ENCODE data around the gene SIL1.
"Not testable (repeated sequence)": the region's sequence is repeated elsewhere in the genome, so short reads cannot be mapped to it uniquely, and the experiment has no call there.

SIL1 gene

GRCh38 chr5:139171779-139172404 lies 26.3 kb downstream of the SIL1 start:
- DNase-seq = no peak

DNA sequence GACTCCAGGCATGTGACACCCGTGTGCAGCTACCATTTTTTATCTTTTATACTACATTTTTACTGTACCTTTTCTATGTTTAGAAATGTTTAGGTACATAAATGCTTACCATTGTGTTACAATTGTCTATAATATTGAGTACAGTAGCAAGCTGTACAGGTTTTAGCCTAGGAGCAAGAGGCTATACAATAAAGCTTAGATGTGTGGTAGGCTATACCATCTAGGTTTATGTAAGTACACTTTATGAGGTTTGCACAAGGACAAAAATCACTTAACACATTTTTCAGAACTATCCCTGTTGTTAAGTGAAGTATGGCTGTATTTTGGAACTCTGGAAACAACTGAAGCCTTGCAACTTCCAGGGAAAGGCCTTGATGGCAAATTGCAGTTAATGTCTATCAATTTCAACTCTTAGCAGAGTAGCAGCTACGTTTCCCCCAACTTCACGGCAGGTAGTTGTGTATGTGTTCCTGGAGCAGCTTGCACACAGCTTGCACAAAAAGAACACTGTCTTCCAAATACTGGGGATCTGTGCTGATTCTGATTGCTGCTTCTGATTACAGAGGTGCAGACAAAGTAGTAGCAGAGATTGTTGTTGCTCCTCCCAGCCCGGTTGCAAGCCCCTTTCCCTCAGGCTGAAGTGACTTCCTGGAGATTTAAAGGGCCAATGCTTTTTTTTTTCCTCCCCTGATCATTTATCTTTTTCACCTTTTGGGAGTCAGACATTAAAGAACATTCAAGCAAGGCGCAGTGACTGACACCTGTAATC lies 30.0 kb downstream of the SIL1 start:
- no peak for DNase-seq

- DNase-seq = no peak
Measured at GRCh38 chr5:139167533-139167932, 30.6 kb downstream of the SIL1 start.

- no peak for DNase-seq
Measured at GRCh38 chr5:139167063-139167462, 31.1 kb downstream of the SIL1 start.

DNA sequence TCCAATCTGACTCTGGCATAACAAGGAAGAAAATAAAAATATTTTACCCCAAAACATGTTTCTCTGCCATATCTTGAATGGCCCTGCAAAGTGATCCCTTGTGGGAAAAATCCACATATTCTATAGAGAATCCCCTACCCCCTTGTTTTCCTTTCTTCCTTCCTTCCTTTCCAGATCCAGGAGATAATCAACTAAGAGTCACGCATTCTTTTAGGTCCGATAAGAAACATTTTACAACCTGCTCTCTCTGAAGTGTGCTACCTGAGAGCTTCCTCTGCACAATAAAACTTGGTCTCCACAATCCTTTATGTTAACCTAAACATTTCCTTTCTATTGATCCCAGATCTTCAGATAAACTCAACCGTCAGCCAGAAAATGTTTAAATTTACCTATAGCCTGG lies 33.3 kb downstream of the SIL1 start:
- DNase-seq = not testable (repeated sequence)

GRCh38 chr5:139164020-139164419 lies 34.1 kb downstream of the SIL1 start:
- no peak for DNase-seq

- no peak for DNase-seq
Measured at GRCh38 chr5:139162448-139162847, 35.7 kb downstream of the SIL1 start.

- no peak for DNase-seq
Measured at GRCh38 chr5:139158791-139159190, 39.4 kb downstream of the SIL1 start.

DNA sequence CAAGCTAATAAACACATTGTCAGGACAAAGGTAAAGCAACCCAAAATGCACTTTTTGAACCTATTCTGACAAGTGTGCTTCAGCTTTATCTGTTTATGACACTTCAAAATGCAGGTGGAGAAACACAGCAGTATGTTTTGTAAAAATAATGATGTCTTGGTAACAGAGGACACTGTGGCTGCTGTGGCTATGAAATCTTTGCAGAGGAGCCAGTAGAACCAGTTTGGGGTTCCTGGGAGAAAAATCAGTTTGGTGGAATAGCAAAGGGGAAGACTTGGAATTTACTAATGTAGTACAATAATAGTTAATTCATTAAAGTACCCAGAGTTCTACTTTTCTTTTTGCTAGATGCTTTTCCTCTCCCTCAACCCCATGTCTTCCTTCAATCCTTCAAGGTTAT lies 40.6 kb downstream of the SIL1 start:
- no peak for DNase-seq

- DNase-seq = no peak
Measured at GRCh38 chr5:139156814-139157213, 41.4 kb downstream of the SIL1 start.

DNA sequence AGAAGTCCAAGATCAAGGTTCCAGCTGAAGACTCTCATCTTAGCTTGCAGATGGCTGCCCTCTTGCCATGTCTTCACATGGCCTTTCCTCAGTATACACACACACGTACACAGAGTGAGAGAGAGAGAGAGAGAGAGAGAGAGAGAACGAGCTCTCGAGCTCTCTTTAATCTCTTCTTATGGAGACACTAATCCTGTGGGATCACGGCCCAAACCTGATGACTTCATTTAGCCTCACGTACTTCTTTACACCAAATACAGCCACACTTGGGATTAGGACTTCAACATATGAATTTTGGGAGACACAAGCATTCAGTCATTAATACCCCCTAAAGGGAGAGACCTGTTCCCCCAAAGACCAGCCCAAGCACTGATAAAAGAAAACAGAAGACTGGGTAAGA lies 42.8 kb downstream of the SIL1 start:
- no peak for DNase-seq

DNA sequence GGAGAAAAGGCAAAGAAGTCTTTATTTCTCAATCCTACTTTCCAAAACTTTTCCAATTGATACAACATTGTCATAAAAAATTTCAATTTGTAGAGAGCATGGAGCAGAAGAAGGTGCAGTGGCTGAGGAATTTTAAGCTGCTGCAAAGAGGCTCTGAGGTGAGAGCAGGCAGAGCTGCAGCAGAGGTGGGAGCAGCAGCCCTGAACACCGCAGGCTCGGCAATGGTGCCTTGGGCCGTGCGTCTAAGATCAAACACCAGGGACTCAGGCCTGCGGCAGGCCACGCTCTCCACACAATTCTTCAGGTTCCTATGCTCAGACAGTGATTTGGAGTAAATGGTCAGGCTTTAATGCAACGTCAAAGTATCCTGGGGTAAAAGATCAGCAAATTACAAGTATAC lies 46.3 kb downstream of the SIL1 start:
- DNase-seq = no peak

DNA sequence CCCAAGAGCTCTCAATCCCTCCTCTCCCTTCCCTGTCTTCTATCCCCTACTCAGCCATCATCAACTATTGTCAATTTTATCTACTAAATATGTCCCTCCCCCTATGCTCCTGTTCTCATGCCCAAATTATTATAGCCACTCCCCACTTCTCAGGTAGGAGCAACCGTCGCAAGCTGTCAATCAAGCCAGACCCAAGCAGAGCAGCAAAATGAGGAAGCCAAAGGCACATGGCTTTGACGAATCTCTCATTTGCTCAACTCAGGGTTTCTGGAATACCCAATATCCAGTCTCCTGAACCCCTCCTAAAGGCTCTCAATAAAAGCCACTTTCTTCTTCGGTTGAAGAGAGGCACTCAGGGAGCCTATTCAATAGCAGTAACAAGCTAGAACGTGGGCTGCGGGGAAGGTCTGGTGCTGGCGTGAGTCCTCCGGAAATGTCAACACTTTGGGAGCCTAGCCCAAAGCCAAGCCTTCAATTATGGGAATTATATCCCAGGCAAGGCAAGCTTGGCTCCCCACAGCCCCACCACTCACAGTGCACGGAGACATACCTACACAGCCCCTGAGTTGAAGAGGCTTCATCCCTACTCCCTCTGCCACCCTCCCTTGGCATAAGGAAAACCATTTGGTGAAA lies 47.7 kb downstream of the SIL1 start:
- DNase-seq = no peak

DNA sequence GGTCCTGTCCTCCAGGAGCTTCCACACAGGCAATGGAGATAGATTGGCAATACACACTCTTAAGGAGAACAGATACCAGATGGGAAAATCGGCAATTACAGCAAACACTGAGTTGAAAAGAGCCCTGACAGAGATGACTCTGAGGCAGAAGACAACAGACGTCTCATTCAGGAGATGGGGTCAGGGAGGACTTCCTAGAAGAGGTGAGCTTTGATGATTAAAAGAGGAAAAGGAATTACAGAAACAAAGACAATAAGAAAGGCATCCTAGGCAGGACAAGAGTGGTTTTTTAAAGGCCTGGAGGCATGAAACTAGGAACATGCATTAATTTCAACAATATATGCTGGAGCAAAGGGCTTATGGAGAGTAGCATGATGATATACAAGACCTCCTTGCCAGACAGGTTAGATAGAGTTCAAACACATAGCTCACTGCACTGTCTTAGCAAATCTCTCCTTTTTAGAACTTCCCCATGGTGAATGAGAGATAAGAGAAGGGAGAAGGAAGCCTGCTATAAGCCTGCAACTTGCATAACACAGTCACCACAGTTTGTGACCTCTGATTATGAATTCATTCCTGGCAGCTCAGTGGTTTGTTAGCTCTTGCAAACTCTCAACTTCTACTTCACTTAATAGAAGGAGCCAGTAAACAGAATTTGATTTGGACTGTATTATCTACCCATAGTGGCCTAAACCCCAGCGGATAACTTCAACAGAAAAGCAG lies 48.5 kb downstream of the SIL1 start:
- no peak for DNase-seq

GRCh38 chr5:139148986-139149385 lies 49.2 kb downstream of the SIL1 start:
- DNase-seq = no peak

DNA sequence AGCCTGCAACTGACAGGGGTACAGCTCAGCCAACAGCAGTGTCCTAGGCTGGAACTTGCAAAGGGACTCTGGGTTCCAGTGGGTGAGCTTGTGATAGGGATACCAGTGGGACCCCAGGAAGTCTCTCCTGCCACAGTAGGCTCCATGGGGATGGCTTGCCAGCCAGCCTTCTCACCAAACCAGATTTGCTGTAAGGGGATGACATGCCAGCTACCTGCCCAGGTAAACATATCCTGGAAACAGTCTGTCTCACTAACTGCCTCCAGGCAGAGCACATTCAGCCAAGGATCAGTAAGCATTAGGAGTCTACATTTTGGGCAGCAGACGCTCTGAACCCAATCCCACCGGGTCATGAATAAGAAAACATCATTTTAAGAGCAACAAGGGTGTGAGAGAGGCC lies 49.9 kb downstream of the SIL1 start:
- no peak for DNase-seq

- no peak for DNase-seq
Measured at GRCh38 chr5:139147483-139148087, 50.6 kb downstream of the SIL1 start.

DNA sequence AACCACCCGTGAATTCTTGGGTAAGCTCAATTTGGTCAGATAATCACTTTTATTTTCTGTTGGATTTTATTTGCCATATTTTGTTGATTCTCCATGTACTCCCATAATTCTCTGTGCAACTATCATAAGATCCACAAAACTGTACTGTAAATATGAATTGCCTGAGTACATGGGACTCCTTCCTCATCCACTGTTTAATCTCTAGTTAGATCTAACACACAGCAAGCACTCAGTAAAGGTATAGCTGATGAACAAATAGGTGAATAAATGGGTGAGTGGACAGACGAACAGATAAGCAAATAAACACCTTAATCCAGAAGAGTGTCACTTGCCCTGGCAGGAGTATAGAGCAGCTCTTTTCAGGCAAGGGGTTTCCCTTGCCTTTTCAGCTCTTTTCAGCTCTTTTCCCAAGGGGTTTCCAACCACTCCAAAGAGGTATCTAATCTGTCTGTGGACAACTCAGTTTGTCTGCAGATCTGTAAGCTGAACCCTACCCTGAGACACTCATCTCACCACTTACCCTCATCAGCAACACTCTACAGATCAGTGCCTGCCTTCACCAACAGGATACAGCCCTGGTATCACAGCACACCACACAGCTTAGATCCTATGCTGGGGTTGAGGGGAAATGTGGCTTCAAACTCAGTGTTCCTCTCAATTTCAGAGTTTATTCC lies 51.2 kb downstream of the SIL1 start:
- DNase-seq = no peak

DNA sequence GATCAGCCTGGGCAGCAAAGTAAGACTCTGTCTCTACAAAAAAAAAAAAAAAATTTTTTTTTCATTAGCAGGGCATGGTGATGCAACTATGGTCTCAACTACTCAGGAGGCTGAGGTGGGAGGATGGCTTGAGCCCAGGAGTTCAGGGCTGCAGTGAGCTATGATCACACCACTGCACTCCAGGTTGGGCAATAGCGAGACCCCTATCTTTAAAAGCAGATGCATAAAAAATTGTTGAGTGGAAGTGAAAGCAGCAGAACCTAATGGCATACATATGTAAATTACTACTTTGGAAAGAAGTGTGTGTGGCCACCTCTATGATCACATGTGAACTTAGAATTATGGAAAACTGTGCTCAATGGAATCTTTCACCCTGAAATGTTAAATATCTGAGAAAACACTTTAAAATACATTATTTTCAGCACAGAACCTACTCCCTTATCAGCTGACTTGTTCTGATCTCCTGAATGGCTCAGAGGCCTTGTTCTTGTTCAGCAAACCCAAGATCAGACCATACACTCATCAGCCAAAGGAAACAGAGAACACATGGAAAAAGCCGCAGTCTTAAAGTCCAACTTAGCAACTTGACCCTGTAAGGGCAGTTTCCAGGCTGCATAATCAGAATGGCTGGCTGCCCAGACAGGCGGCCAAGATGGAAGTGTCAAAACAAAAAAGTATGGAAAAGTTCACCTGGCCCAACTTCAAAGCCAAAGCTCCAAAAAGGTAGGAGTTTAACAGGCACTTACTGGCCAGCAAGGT lies 56.5 kb downstream of the SIL1 start:
- no peak for DNase-seq

GRCh38 chr5:139140591-139141071 lies 57.5 kb downstream of the SIL1 start:
- DNase-seq = no peak

DNA sequence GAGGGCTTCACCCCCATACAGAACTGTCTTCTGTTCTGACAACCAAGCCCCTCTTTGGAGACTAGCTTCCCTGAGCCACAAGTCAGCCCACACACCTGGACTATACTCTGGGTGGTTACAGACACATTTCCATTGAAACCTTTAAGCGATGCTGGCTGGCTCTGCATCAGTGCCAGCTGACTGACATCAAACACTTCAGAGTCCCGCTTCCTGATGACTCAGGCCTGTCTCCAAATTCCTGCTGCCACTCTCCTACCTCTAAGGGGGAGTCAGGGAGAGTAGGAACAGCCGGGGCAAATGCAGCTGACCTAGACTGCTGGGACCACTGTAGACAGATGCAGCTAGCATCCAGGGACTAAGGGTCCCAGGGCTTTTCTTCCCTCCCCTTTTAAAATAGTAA lies 59.4 kb downstream of the SIL1 start:
- DNase-seq = peak; percentile 30

DNA sequence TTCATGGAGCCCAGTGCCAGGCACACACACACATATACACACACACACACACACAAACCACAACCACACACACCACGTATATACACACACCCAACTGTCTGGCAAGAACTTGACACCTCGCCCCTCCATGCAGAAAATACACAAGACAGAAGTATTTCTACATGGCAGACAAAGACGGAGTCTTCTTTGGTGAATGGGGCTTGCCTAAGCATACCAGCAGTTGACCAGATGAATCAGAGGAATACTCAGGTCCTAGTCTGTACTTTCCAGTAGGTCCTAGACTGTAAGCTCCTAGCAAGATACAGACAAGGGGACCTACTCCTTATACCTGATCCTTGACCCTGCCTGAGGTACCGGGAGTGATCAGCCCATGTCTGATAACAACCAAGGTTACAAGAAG lies 60.1 kb downstream of the SIL1 start:
- no peak for DNase-seq
